Endothelial cell of umbilical vein (primary cell): ENCODE measurements around the gene AK8.

Experiments
- CTCF ChIP-seq, 2 donors: IDR thresholded peaks; 1 replicate in 1 of 2; 2 replicates in 1 of 2; pipeline ENCODE4 v1.5.1; 2011; ENCODE audit warnings: low read length in 2 of 2, mild to moderate bottlenecking in 2 of 2, moderate library complexity in 2 of 2, control low read depth in 1 of 2, inconsistent platforms in 1 of 2, low read depth in 1 of 2; ENCODE audit not compliant: insufficient read depth in 1 of 2; ENCODE audit errors: extremely low read depth in 1 of 2
- POLR2A ChIP-seq: IDR thresholded peaks from 2 replicates; pipeline ENCODE4 v1.6.1; 2012; ENCODE audit warnings: low read depth, mild to moderate bottlenecking, control low read depth, low read length

DNA sequence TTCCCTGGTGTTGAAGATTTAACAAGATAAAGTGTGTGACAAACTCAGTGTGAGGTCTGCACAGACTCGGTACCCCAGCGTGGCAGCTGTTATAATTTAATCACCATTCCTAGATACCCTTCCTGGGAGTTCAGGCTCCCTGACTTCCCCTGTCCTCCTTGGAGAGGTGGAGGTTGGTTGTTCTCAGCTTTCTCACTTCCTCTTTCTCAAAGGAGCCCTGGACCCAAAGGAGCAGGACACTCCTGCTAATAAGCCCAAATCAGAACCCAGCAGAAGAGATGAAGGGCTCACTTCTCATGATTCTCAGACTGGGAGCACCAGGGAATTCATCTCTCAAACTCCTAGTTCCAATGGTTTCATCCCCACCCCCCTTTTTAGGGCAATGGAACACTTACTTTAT lies 149.6 kb downstream of the AK8 start:
- TF ChIP-seq CTCF (IDR thresholded peaks at IDR 0.05; ENCODE audit: extremely low read depth in 1 of 2, insufficient read depth in 1 of 2, low read depth in 1 of 2, low read length in 2 of 2) (no peak), POLR2A (no peak)
